K562 (cell line): ENCODE measurements around the gene CDYL2. TPM values are rescaled to one million over a fixed set of nuclear protein-coding genes. Genes with fewer than 3 reads are reported as not detected.

Experiments used
- ATAC-seq: fragments of 200-7000 bp; cut with Tn5 transposase; 3 replicates; pipeline ENCODE4 v1.9.1; 2020; ENCODE audit warnings: moderate library complexity
- BruUV-seq: library from RNA; stranded (reverse); fragments of 400-500 nt; replicated peaks from 2 replicates; lab custom pipeline; 2021; lab: Mats Ljungman, UMichigan
- CTCF ChIA-PET: fragments of 300-600 bp; formaldehyde crosslinking; extraction: SDS; loops from one replicate; lab custom pipeline; 2021; ENCODE audit warnings: low intra/inter-chr PET ratio; lab: Yijun Ruan, JAX
- POLR2A ChIA-PET: fragments of 300-600, 350-650 bp; sonication (Branson Sonifier 250); formaldehyde crosslinking; extraction: SDS; loops from one replicate; lab custom pipeline; 2021; ENCODE audit warnings: antibody characterized with exemption, inconsistent platforms; lab: Yijun Ruan, JAX
- DNase-seq, 4 experiments: peaks; one replicate each; pipeline versions ENCODE4 v3.0.0 to v3.0.0-alpha.2; 2011 to 2018; ENCODE audit warnings: low spot score in 3 of 4, mixed read lengths in 3 of 4; ENCODE audit errors: extremely low read depth in 1 of 4
- FAIRE-seq: peaks from 2 replicates; lab custom pipeline; 2011; peaks lifted over from hg19 to GRCh38; lab: Jason Lieb, UNC
- H2AFZ ChIP-seq: 2 replicates; pipeline ENCODE4 v1.6.0; 2011; ENCODE audit warnings: low read depth, low read length, control low read depth, inconsistent platforms
- H3K27ac ChIP-seq: fragments of 200-600 bp; 3 replicates; pipeline ENCODE4 v1.8.0; 2011; ENCODE audit warnings: low read depth, mild to moderate bottlenecking, control low read depth, inconsistent platforms, low read length, moderate library complexity, mixed read lengths; ENCODE audit errors: extremely low read depth
- H3K27me3 ChIP-seq, 2 experiments: fragments of 300-600 bp in 1 of 2; 2 replicates in 1 of 2; 3 replicates in 1 of 2; pipeline versions ENCODE4 v1.6.0 to v1.8.0; 2011; ENCODE audit warnings: inconsistent platforms in 2 of 2, low read length in 2 of 2, mild to moderate bottlenecking in 1 of 2, mixed read lengths in 1 of 2, moderate library complexity in 1 of 2; ENCODE audit not compliant: control insufficient read depth in 2 of 2, insufficient read depth in 2 of 2
- H3K36me3 ChIP-seq: fragments of 300-600 bp; 3 replicates; pipeline ENCODE4 v1.8.0; 2011; ENCODE audit warnings: mild to moderate bottlenecking, low read length, inconsistent platforms; ENCODE audit not compliant: control insufficient read depth, insufficient read depth
- H3K4me1 ChIP-seq, 2 experiments: fragments of 200-600 bp in 1 of 2; replicated peaks in 1 of 2; 2 replicates in 1 of 2; 3 replicates in 1 of 2; pipeline versions ENCODE4 v1.5.1 to v1.8.0; 2011; ENCODE audit warnings: inconsistent platforms in 2 of 2, low read length in 2 of 2, mild to moderate bottlenecking in 1 of 2, mixed read lengths in 1 of 2, moderate library complexity in 1 of 2; ENCODE audit not compliant: control insufficient read depth in 2 of 2, insufficient read depth in 2 of 2
- H3K4me2 ChIP-seq: 2 replicates; pipeline ENCODE4 v1.6.1; 2011; ENCODE audit warnings: low read length, control low read depth, inconsistent platforms, mixed read lengths; ENCODE audit not compliant: insufficient read depth
- H3K4me3 ChIP-seq: fragments of 200-600 bp; sonication (generic), shearing (Covaris generic); 2 replicates; pipeline ENCODE4 v1.5.1; 2016; ENCODE audit warnings: control low read depth, inconsistent platforms
- H3K79me2 ChIP-seq: fragments of 200-600 bp; 3 replicates; pipeline ENCODE4 v1.8.0; 2011; ENCODE audit warnings: low read length, inconsistent platforms; ENCODE audit not compliant: control insufficient read depth, insufficient read depth
- H3K9ac ChIP-seq, 2 experiments: 2 replicates each; pipeline versions ENCODE4 v1.6.0 to v1.6.1; 2011; ENCODE audit warnings: low read depth in 2 of 2, low read length in 2 of 2, control low read depth in 1 of 2, inconsistent platforms in 1 of 2, mild to moderate bottlenecking in 1 of 2, mixed read lengths in 1 of 2; ENCODE audit not compliant: insufficient read depth in 1 of 2
- H3K9me1 ChIP-seq: one replicate; pipeline ENCODE4 v1.6.0; 2011; ENCODE audit warnings: inconsistent platforms, mild to moderate bottlenecking, low read length, moderate library complexity; ENCODE audit not compliant: control insufficient read depth, insufficient read depth
- H3K9me3 ChIP-seq: replicated peaks from 2 replicates; pipeline ENCODE4 v1.5.1; 2011; ENCODE audit warnings: low read depth, low read length, inconsistent platforms; ENCODE audit not compliant: control insufficient read depth, insufficient read depth
- H4K20me1 ChIP-seq: replicated peaks from 2 replicates; pipeline ENCODE4 v1.6.1; 2011; ENCODE audit warnings: low read length, inconsistent platforms, mixed read lengths; ENCODE audit not compliant: control insufficient read depth, insufficient read depth
- DIDO1 ChIP-seq: fragments of 450-650 bp; IDR thresholded peaks from 2 replicates; pipeline ENCODE4 v1.6.1; 2016; ENCODE audit warnings: low read depth, missing biosample characterization, missing genetic modification characterization
- MGA ChIP-seq: fragments of 450-650 bp; IDR thresholded peaks from 2 replicates; pipeline ENCODE4 v1.6.1; 2016; ENCODE audit warnings: mild to moderate bottlenecking, moderate library complexity
- MLLT1 ChIP-seq, 2 experiments: fragments of 450-650 bp; IDR thresholded peaks; 2 replicates each; pipeline ENCODE4 v1.6.1; 2016
- THRAP3 ChIP-seq: fragments of 450-650 bp; IDR thresholded peaks from 2 replicates; pipeline ENCODE4 v1.6.1; 2016; ENCODE audit warnings: mild to moderate bottlenecking, inconsistent platforms, borderline replicate concordance
- XRCC4 ChIP-seq: IDR thresholded peaks from one replicate; pipeline ENCODE4 v1.6.1; 2011; ENCODE audit not compliant: insufficient read depth, insufficient read length; ENCODE audit errors: extremely low read depth
- WGBS: fragments of 100-300 bp; shearing (Covaris generic); methylation state at CpG from one replicate; pipeline ENCODE4 v1.1.6; 2016; ENCODE audit warnings: low coverage, mixed read lengths; ENCODE audit not compliant: insufficient coverage; ENCODE audit errors: missing lambda C conversion rate; 5-methylcytosine and 5-hydroxymethylcytosine counted together
- in situ Hi-C: fragments of 300-500 bp; cut with MboI; formaldehyde crosslinking; loops from 4 replicates; pipeline ENCODE4 v1.15.0; 2018; ENCODE audit warnings: inconsistent platforms, mixed read lengths
- intact Hi-C: fragments of 100-400 bp; cut with micrococcal nuclease; formaldehyde crosslinking; loops from 2 replicates; pipeline ENCODE4 v1.14.2; 2022
- polyA plus RNA-seq, 8 experiments: library from polyadenylated mRNA; depleted of rRNA in 4 of 8; stranded (reverse) in 5 of 8; unstranded in 3 of 8; fragments of >200 nt; fragmentation: Nextera tagmentation in 2 of 8; fragmentation: Illumina TruSeq in 1 of 8; extraction: Ambion mirVana in 2 of 8; extraction: Trizol in 1 of 8; gene quantifications; 2 replicates each; pipeline versions ENCODE4 v1.2.1 to v1.2.3, GENCODE V29; 2011 to 2014; ENCODE audit warnings: inconsistent platforms in 1 of 8, missing spikeins in 1 of 8
- total RNA-seq, 7 experiments: library from RNA; depleted of rRNA in 6 of 7; stranded (reverse); fragments of >200 nt in 6 of 7; fragmentation: Illumina TruSeq in 2 of 7; extraction: Trizol in 2 of 7; gene quantifications; 2 replicates each; pipeline versions ENCODE4 v1.2.1 to v1.2.3, GENCODE V29; 2011 to 2021; ENCODE audit warnings: low replicate concordance in 1 of 7
- TF ChIP-seq, protein P1 (sequence below), 3 experiments: IDR thresholded peaks in 2 of 3; conservative IDR thresholded peaks in 1 of 3; 2 replicates each; pipeline ENCODE4 v1.5.1; 2011 to 2012; ENCODE audit warnings: low read length in 3 of 3, mild to moderate bottlenecking in 3 of 3, control low read depth in 2 of 3, improper control_type of control experiment in 1 of 3, inconsistent platforms in 1 of 3, low read depth in 1 of 3, mixed read lengths in 1 of 3, moderate library complexity in 1 of 3; ENCODE audit not compliant: insufficient read depth in 2 of 3

The CDYL2 gene
- total and polyA plus RNA-seq, 9 of the 15 experiments (the other 6 are each of a cell fraction or from before 2014, with no cell fraction given): under 0.01 to 0.04 (median 0.01) TPM; not detected in 6

GRCh38 chr16:80580109-80580832 is 224.1 kb downstream of the CDYL2 start:
- no peaks in the 10 kb centered on the region for H4K20me1 ChIP-seq
- no peaks in the 10 kb centered on the region for H3K36me3 ChIP-seq
- ChIA-PET POLR2A (no interaction called here), CTCF (no interaction called here)
- H3K9me1 ChIP-seq: no peaks in the 10 kb centered on the region
- intact Hi-C loops: no loop called here
- no peaks in the 10 kb centered on the region for H3K9me3 ChIP-seq
- 0 out of 5 replicates have a peak, but pooled peaks cover 0 to 4% of the 10 kb centered on the region in 2 experiments for H3K27me3 ChIP-seq
- H3K4me3 ChIP-seq: no peak overlapping the region
- H2AFZ ChIP-seq: no peak overlapping the region
- no peaks in the 10 kb centered on the region for H3K4me1 ChIP-seq
- ATAC-seq (peak; percentile 48; the same call in 1 of the 3 replicates), FAIRE-seq (no peak), DNase-seq (no peak)
- H3K9ac ChIP-seq: no peak overlapping the region
- in situ Hi-C loops: no loop called here
- H3K79me2 ChIP-seq: no peaks in the 10 kb centered on the region
- no peak overlapping the region for H3K27ac ChIP-seq
- no TSS peak for BruUV-seq
- under 1% methylated on average over 10 of the region's 10 CpGs for WGBS
- H3K4me2 ChIP-seq: no peak overlapping the region
- TF ChIP-seq MLLT1 (IDR thresholded peaks at IDR 0.05) (no peak), THRAP3 (no peak), DIDO1 (tag) (no peak), MGA (no peak), XRCC4 (no peak)
- TF ChIP-seq, protein P1, sequence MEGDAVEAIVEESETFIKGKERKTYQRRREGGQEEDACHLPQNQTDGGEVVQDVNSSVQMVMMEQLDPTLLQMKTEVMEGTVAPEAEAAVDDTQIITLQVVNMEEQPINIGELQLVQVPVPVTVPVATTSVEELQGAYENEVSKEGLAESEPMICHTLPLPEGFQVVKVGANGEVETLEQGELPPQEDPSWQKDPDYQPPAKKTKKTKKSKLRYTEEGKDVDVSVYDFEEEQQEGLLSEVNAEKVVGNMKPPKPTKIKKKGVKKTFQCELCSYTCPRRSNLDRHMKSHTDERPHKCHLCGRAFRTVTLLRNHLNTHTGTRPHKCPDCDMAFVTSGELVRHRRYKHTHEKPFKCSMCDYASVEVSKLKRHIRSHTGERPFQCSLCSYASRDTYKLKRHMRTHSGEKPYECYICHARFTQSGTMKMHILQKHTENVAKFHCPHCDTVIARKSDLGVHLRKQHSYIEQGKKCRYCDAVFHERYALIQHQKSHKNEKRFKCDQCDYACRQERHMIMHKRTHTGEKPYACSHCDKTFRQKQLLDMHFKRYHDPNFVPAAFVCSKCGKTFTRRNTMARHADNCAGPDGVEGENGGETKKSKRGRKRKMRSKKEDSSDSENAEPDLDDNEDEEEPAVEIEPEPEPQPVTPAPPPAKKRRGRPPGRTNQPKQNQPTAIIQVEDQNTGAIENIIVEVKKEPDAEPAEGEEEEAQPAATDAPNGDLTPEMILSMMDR (IDR thresholded peaks at IDR 0.05 in 2 of 3, conservative IDR thresholded peaks at IDR 0.05 in 1 of 3; ENCODE audit: insufficient read depth in 2 of 3, low read depth in 1 of 3, low read length in 3 of 3): 0 out of 6 replicates have a peak, but pooled peaks of 2 of the 3 experiments have one; percentile 4 to 18
